HFFc6 (cell line): ENCODE results near the gene LIMS1. TPM values are rescaled to one million over a fixed set of nuclear protein-coding genes. Genes with fewer than 3 reads are reported as not detected.
"Not testable (repeated sequence)": the region's sequence is repeated elsewhere in the genome, so short reads cannot be mapped to it uniquely, and the experiment has no call there.

ENCODE experiments used
- DNase-seq: peaks from one replicate; pipeline ENCODE4 v3.0.0-alpha.2; 2018
- H3K27ac Mint-ChIP-seq: 2 replicates; pipeline ENCODE4 v1.8.0; 2020; ENCODE audit warnings: mild to moderate bottlenecking, mixed read lengths
- H3K27me3 Mint-ChIP-seq: 2 replicates; pipeline ENCODE4 v1.8.0; 2021; ENCODE audit warnings: mild to moderate bottlenecking, moderate library complexity, mixed read lengths; ENCODE audit not compliant: insufficient read depth
- H3K36me3 Mint-ChIP-seq: 2 replicates; pipeline ENCODE4 v1.8.0; 2021; ENCODE audit warnings: low read depth, mixed read lengths
- H3K4me1 Mint-ChIP-seq: 2 replicates; pipeline ENCODE4 v1.8.0; 2020; ENCODE audit warnings: low read depth, mixed read lengths
- H3K4me3 Mint-ChIP-seq: 2 replicates; pipeline ENCODE4 v1.8.0; 2020; ENCODE audit warnings: mild to moderate bottlenecking, moderate library complexity, mixed read lengths
- H3K9me3 Mint-ChIP-seq: 2 replicates; pipeline ENCODE4 v1.8.0; 2020; ENCODE audit warnings: mild to moderate bottlenecking, mixed read lengths
- total RNA-seq, 6 experiments: library from RNA; stranded (reverse); fragmentation: NEBNext Ultra II Directional; extraction: Animal tissue kit (Norgen Biotek cat#: 25700); gene quantifications; 2 replicates in 1 of 6; 3 replicates in 5 of 6; pipeline ENCODE4 v1.2.3, GENCODE V29; 2021
- TF ChIP-seq, protein P1 (sequence below): fragments of 200-600 bp; sonication (generic); IDR thresholded peaks from 2 replicates; pipeline ENCODE4 v1.5.0; 2021; ENCODE audit warnings: antibody characterized with exemption, mild to moderate bottlenecking

Gene LIMS1
- total RNA-seq, 6 experiments from 2014 or later = 57.0 to 58.7 (median 57.8) TPM

DNA sequence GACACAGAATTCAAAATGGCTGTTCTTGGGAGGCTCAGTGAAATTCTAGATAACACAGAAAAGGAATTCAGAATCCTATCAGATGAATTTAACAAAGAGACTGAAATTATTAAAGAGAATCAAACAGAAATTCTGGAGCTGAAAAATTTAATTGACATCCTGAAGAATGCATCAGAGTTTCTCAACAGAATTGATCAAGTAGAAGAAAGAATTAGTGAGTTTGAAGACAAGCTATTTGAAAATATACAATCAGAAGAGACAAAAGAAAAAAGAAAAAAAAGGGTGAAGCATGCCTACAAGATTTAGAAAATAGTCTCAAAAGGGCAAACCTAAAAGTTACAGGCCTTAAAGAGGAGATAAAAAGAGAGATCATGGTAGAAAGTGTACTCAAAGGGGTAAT, 173.0 kb downstream of the LIMS1 start:
- DNase-seq = no peak
- H3K27me3 Mint-ChIP-seq = peaks cover 5% of the 10 kb centered on the region
- TF ChIP-seq, protein P1, sequence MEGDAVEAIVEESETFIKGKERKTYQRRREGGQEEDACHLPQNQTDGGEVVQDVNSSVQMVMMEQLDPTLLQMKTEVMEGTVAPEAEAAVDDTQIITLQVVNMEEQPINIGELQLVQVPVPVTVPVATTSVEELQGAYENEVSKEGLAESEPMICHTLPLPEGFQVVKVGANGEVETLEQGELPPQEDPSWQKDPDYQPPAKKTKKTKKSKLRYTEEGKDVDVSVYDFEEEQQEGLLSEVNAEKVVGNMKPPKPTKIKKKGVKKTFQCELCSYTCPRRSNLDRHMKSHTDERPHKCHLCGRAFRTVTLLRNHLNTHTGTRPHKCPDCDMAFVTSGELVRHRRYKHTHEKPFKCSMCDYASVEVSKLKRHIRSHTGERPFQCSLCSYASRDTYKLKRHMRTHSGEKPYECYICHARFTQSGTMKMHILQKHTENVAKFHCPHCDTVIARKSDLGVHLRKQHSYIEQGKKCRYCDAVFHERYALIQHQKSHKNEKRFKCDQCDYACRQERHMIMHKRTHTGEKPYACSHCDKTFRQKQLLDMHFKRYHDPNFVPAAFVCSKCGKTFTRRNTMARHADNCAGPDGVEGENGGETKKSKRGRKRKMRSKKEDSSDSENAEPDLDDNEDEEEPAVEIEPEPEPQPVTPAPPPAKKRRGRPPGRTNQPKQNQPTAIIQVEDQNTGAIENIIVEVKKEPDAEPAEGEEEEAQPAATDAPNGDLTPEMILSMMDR = no peak
- H3K4me3 Mint-ChIP-seq = no peak overlapping the region
- peaks cover 4% of the 10 kb centered on the region for H3K9me3 Mint-ChIP-seq
- H3K36me3 Mint-ChIP-seq = no peaks in the 10 kb centered on the region; the same call in 1 of the 2 replicates
- H3K27ac Mint-ChIP-seq = no peak overlapping the region
- H3K4me1 Mint-ChIP-seq = no peaks in the 10 kb centered on the region

DNA sequence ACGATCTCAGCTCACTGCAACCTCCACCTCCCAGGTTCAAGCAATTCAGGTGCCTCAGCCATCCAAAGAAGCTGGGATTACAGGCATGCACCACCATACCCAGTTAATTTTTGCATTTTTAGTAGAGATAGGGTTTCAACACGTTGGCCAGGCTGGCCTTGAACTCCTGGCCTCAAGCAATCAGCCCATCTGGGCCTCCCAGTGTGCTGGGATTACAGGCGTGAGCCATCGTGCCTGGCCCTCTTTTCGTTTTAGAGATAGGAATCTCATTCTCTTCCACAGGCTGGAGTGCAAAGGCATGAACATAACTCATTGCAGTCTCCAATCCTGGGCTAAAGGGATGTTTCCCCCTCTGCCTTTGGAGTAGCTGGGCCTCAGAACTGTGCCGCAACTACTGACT, 182.7 kb downstream of the LIMS1 start:
- not testable (repeated sequence) for H3K4me3 Mint-ChIP-seq, H3K36me3 Mint-ChIP-seq, H3K9me3 Mint-ChIP-seq, DNase-seq, H3K27me3 Mint-ChIP-seq, H3K27ac Mint-ChIP-seq
- H3K4me1 Mint-ChIP-seq = peaks cover 12% of the 10 kb centered on the region

DNA sequence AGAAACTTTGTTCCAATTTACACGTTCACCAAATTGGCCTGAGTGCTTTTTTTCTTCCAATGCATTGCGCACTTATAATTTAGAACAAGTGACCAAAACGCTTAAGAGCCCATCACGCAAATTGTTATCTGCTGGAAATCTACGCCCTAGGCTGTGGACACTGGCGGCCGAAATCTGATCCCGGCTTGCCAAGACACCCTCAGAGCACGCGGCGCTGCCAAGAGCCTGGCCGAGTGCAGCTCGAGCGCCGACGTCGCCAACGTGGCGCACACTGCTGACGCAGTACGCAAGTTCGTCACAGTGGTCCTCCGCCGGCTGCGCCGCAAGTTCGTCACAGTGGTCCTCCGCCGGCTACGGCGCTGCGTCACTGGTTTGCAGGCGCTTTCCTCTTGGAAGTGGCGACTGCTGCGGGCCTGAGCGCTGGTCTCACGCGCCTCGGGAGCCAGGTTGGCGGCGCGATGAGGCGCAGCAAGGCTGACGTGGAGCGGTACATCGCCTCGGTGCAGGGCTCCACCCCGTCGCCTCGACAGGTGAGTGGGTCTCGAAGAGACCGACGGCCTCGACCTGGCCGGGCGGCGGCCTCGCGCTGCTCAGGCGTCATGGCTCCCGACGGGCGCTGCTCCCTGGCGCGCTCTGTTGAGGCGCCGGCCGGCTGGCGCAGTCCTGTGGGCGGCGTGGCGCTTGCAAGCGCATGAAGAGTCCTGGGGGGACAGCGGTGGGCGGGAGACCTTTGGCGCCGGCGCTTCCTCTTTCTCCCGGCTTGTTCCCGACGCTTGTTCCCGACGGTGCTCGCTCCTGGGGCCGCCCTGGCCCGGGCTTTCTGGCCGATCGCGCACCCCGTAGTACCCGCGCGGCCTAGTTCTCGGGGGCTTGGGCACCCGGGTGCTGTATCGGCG, 185.1 kb downstream of the LIMS1 start, which contains the start of gene RANBP2:
Gene RANBP2 (plus strand): TSS at position 334 of the 896 bp plus-strand sequence. CDS start 125 bp downstream, at position 459.
- Mint-ChIP-seq H3K4me3 (peak within 1 kb of the TSS; percentile 90), H3K27me3 (0 out of 2 replicates have a peak, but pooled peaks cover 3% of the 10 kb centered on the region), H3K27ac (peak within 1 kb of the TSS; percentile 96), H3K9me3 (no peaks in the 10 kb centered on the region), H3K4me1 (peaks cover 20% of the 10 kb centered on the region), H3K36me3 (no peaks in the 10 kb centered on the region)
- TF ChIP-seq, protein P1 = no peak
- DNase-seq = peak; percentile 96

DNA sequence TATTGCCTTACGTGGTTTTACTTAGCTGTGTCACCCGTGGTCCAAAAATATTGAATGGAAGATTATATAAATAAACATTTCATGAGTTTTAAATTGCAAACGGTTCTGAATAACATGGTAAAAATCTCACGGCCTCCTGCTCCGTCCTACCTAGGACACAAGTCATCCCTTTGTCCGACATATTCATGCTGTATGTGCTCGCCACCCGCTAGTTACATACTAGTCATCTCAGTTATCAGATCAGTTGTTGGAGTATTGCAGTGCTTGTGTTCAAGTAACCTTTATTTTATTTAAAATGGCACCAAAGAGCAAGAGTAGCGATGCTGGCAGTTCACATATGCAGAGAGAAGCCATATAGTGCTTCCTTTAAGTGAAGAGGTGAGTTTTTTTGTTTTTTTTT, 191.8 kb downstream of the LIMS1 start:
- not testable (repeated sequence) for H3K36me3 Mint-ChIP-seq, H3K4me3 Mint-ChIP-seq, H3K27ac Mint-ChIP-seq, H3K27me3 Mint-ChIP-seq, H3K9me3 Mint-ChIP-seq, DNase-seq
- peaks cover 24% of the 10 kb centered on the region for H3K4me1 Mint-ChIP-seq

DNA sequence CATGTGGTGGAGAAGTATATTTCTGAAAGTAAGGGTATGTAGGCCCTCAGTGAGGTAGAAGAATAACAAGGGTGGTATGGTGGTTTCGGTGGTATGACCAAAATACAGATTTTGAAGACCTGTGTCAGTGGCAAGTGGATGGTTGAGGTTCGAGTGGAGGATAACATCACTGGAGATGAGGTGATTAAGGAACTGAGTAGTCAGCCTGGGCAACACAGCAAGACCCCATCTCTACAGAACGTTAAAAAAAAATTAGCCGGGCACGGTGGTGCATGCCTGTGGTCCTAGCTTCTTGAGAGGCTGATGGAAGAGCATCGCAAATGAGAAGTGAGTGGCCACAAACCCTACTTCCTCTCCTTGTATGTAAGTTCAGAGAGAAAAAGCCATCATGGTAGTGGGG, 200.4 kb downstream of the LIMS1 start:
- peaks cover 17% of the 10 kb centered on the region for H3K36me3 Mint-ChIP-seq
- peak overlapping the region; percentile 85 for H3K27ac Mint-ChIP-seq

More for the DNA sequence above, 200.4 kb downstream of the LIMS1 start:
- H3K27me3 Mint-ChIP-seq, DNase-seq, H3K9me3 Mint-ChIP-seq: not testable (repeated sequence)
- peaks cover 20% of the 10 kb centered on the region for H3K4me1 Mint-ChIP-seq
- peak overlapping the region; percentile 0; the same call in 1 of the 2 replicates for H3K4me3 Mint-ChIP-seq

Other genes with a start within 250 kb of the LIMS1 start
- not detected for gene SULT1C2, start 245.6 kb upstream of the LIMS1 start, total RNA-seq
- gene SULT1C4, start 156.5 kb upstream of the LIMS1 start, total RNA-seq = not detected
- 10 to 100 TPM; 31.5 to 39.5 (median 32.8) TPM for gene GCC2, start 85.3 kb upstream of the LIMS1 start, total RNA-seq
- gene RANBP2, start 185.0 kb downstream of the LIMS1 start, total RNA-seq = 10 to 100 TPM; 48.3 to 69.4 (median 59.8) TPM